ENCODE data around the gene BATF. TPM values are rescaled to one million over a fixed set of nuclear protein-coding genes. Genes with fewer than 3 reads are reported as not detected.
A peak's percentile ranks its signal among the peaks of the same experiment; 100 is the strongest.

The BATF gene
- total RNA-seq, 1 donor from 2014 or later: 160 TPM

DNA sequence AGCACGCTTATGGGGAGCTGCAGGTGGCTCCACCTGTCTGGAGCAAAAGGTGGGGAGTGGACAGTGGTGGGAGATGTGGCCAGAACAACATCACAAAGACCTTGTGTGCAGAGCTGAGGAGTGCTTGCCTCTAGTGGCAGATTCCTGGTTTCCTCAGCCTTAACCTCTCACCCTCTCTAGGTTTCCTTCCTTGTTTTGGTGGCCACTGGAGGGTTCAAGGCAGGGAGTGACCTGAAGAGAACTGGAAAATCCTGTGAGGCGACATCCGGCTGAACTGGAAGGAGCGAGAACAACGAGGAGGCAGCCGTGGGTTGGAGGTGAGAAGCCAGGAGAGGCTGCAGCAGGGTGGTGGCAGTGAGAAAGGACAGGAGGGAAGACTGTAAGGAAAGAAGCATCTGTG is 49.8 kb downstream of the BATF start:
- ChIA-PET POLR2A (interaction anchor here (0.7 to 1.4 kb wide), 2 partner anchors 20 to 23 kb away, joined by 3 read pairs; no protein-coding TSS in a partner anchor), CTCF (interaction anchor here (0.8 to 9.7 kb wide), 3 partner anchors 11 to 267 kb away, joined by 3 to 264 read pairs (median 8); partner anchors contain the start of genes ERG28 and TTLL5)
- Mint-ChIP-seq H3K4me1 (peaks cover 15% of the 10 kb centered on the region), H3K27ac (no peak overlapping the region), H3K4me3 (no peak overlapping the region), H3K36me3 (ENCODE audit: low read depth) (no peaks in the 10 kb centered on the region), H3K27me3 (no peaks in the 10 kb centered on the region), H3K9me3 (no peaks in the 10 kb centered on the region)
- ATAC-seq (ENCODE audit: low read depth) (no peak), DNase-seq (no peak)
- TF ChIP-seq, protein P1, sequence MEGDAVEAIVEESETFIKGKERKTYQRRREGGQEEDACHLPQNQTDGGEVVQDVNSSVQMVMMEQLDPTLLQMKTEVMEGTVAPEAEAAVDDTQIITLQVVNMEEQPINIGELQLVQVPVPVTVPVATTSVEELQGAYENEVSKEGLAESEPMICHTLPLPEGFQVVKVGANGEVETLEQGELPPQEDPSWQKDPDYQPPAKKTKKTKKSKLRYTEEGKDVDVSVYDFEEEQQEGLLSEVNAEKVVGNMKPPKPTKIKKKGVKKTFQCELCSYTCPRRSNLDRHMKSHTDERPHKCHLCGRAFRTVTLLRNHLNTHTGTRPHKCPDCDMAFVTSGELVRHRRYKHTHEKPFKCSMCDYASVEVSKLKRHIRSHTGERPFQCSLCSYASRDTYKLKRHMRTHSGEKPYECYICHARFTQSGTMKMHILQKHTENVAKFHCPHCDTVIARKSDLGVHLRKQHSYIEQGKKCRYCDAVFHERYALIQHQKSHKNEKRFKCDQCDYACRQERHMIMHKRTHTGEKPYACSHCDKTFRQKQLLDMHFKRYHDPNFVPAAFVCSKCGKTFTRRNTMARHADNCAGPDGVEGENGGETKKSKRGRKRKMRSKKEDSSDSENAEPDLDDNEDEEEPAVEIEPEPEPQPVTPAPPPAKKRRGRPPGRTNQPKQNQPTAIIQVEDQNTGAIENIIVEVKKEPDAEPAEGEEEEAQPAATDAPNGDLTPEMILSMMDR (IDR thresholded peaks at IDR 0.05): no peak
- intact Hi-C loops (cut with micrococcal nuclease): no loop called here

DNA sequence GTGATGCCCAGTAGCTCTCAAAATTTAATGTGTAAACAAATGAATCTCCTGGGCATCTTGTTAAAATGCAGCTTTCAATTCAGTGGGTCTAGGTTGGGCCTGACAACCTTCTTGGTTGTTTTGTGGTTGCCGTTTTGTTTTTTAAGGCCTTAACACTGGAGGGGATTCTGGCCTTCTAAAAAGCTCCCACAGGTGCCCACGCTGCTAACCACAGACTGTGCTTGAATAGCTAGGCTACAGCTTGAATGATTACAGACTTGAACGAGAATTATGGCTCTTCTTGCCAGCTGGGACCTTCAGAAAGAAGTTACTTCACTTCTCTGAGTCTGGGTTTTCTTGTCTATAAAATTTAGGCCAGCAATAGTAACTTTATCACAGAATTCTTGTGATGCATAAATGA is 54.8 kb downstream of the BATF start:
- no peaks in the 10 kb centered on the region for H3K36me3 Mint-ChIP-seq (ENCODE audit: low read depth)
- peak; percentile 38 for ATAC-seq (ENCODE audit: low read depth)
- DNase-seq: no peak
- H3K27me3 Mint-ChIP-seq: peaks cover 3% of the 10 kb centered on the region
- H3K4me3 Mint-ChIP-seq: peak overlapping the region; percentile 89
- POLR2A ChIA-PET: interaction anchor here (0.5 to 2.8 kb wide), 12 partner anchors 14 to 450 kb away, joined by 3 to 14 read pairs (median 6); partner anchors contain the start of genes ERG28, NEK9 and TTLL5
- intact Hi-C loops (cut with micrococcal nuclease): loop anchor here (1.0 to 5.0 kb wide), 6 partner anchors 34 to 445 kb away; no protein-coding TSS in a partner anchor
- no peaks in the 10 kb centered on the region for H3K9me3 Mint-ChIP-seq
- H3K27ac Mint-ChIP-seq: peak overlapping the region; percentile 72
- TF ChIP-seq, protein P1 (IDR thresholded peaks at IDR 0.05): no peak
- CTCF ChIA-PET: interaction anchor here (0.8 to 9.7 kb wide), 24 partner anchors 11 to 494 kb away, joined by 3 to 264 read pairs (median 4); partner anchors contain the start of genes ERG28, TGFB3 and TTLL5
- H3K4me1 Mint-ChIP-seq: peaks cover 29% of the 10 kb centered on the region

DNA sequence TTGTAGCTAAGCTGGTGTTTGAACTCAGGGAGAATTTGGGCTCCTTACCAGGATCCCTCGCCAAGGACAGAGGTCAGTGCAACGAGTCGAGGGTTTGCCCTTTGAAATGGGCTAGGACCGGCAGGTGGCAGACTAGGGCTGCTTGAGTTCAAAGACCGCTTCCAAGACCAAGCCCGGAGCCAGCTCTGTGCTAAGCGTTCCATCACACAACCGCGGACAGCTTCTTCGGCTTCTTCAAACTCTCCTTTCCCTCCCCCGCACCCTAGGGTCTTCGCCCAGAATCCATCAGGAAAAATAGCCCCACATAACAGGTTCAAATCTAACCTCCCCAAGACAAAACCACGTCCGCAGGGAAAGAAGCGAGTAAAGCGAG is 55.4 kb downstream of the BATF start:
- TF ChIP-seq, protein P1 (IDR thresholded peaks at IDR 0.05): peak; percentile 36
- Mint-ChIP-seq H3K9me3 (no peaks in the 10 kb centered on the region), H3K36me3 (ENCODE audit: low read depth) (no peaks in the 10 kb centered on the region), H3K4me3 (peak overlapping the region; percentile 89), H3K27ac (peak overlapping the region; percentile 72), H3K4me1 (peaks cover 29% of the 10 kb centered on the region), H3K27me3 (peaks cover 3% of the 10 kb centered on the region)
- ChIA-PET POLR2A (interaction anchor here (0.5 to 2.8 kb wide), 13 partner anchors 15 to 451 kb away, joined by 3 to 14 read pairs (median 7); partner anchors contain the start of genes ERG28, NEK9 and TTLL5), CTCF (interaction anchor here (0.8 to 9.7 kb wide), 26 partner anchors 14 to 495 kb away, joined by 3 to 264 read pairs (median 4); partner anchors contain the start of genes BATF, ERG28, TGFB3 and TTLL5)
- intact Hi-C loops (cut with micrococcal nuclease): loop anchor here (1.0 to 5.0 kb wide), 6 partner anchors 34 to 445 kb away; no protein-coding TSS in a partner anchor
- DNase-seq (peak; percentile 60), ATAC-seq (ENCODE audit: low read depth) (peak; percentile 85)

DNA sequence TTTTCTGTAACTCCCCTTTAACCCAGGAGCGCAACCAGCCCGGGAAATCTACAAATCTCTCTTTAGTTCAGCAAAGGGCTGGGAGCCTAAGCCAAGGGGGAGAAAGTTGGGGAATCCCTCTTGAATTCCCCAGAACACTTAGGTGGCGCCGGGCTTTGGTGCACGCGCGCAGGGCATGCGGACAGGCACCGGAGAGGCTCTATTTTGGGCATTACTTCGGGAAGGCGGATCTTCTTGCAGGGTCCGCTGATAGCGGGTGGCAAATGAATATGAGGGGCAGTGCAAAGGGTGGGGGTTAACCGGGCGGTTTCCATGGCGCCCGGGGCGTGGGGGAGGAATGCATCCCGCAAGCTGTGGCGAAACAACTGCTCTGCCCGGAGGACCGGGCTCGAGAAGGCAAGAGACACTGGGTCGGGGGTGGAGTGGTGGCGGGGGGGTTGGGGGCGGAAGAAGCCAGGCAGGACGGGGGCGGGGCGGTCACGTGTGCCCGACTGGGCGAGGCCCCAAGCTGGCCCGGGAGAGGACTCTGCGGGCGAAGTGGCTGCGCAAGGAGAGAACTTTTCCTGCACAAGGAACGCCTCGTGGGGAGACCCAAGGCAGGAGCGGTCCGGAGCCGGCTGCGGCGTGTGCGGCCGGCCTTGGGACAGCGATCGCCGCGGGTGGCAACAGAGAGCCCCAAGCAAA is 56.0 kb downstream of the BATF start, which contains the start of gene FLVCR2:
FLVCR2 (plus strand) TSS at position 519 of the 684 bp plus-strand sequence. CDS start 353 bp downstream, outside the sequence.
- TF ChIP-seq, protein P1 (IDR thresholded peaks at IDR 0.05): no peak
- H3K4me1 Mint-ChIP-seq: peaks cover 29% of the 10 kb centered on the region
- peak; percentile 60 for ATAC-seq (ENCODE audit: low read depth)
- DNase-seq: peak; percentile 56
- H3K4me3 Mint-ChIP-seq: peak within 1 kb of the TSS; percentile 89
- peaks cover 3% of the 10 kb centered on the region for H3K27me3 Mint-ChIP-seq
- peak within 1 kb of the TSS; percentile 72 for H3K27ac Mint-ChIP-seq
- no peaks in the 10 kb centered on the region for H3K9me3 Mint-ChIP-seq
- intact Hi-C loops (cut with micrococcal nuclease): loop anchor here (5.0 kb wide), 3 partner anchors 61 to 446 kb away; no protein-coding TSS in a partner anchor
- ChIA-PET CTCF (interaction anchor here (0.8 to 9.7 kb wide), 25 partner anchors 13 to 495 kb away, joined by 3 to 264 read pairs (median 4); partner anchors contain the start of genes BATF, ERG28, TGFB3 and TTLL5), POLR2A (interaction anchor here (0.6 to 2.8 kb wide), 12 partner anchors 16 to 451 kb away, joined by 3 to 14 read pairs (median 8); partner anchors contain the start of genes BATF, ERG28, NEK9 and TTLL5)
- H3K36me3 Mint-ChIP-seq (ENCODE audit: low read depth): no peaks in the 10 kb centered on the region
